KMS-11 (cell line): ENCODE measurements around the gene HHLA2.

Experiments used
- H2AFZ ChIP-seq: fragments of 200-600 bp; sonication (generic); 2 replicates; pipeline ENCODE4 v1.6.1; 2016; ENCODE audit warnings: antibody characterized with exemption, mixed run types, low read depth
- H3K27ac ChIP-seq: fragments of 200-600 bp; sonication (generic); 2 replicates; pipeline ENCODE4 v1.6.1; 2016; ENCODE audit warnings: mild to moderate bottlenecking, mixed run types
- H3K27me3 ChIP-seq: fragments of 200-600 bp; sonication (generic); 2 replicates; pipeline ENCODE4 v1.6.1; 2017; ENCODE audit warnings: mild to moderate bottlenecking, low read depth, mixed run types, moderate library complexity; ENCODE audit not compliant: insufficient read depth
- H3K36me3 ChIP-seq: fragments of 200-600 bp; sonication (generic); 2 replicates; pipeline ENCODE4 v1.6.1; 2017; ENCODE audit warnings: mild to moderate bottlenecking, mixed run types; ENCODE audit not compliant: insufficient read depth
- H3K4me1 ChIP-seq: fragments of 200-600 bp; sonication (generic); 2 replicates; pipeline ENCODE4 v1.6.1; 2016; ENCODE audit warnings: mild to moderate bottlenecking, low read depth, mixed run types; ENCODE audit not compliant: poor library complexity, severe bottlenecking
- H3K4me2 ChIP-seq: fragments of 200-600 bp; sonication (generic); 2 replicates; pipeline ENCODE4 v1.7.0; 2016; ENCODE audit warnings: mild to moderate bottlenecking, mixed run types
- H3K4me3 ChIP-seq: fragments of 200-600 bp; sonication (generic); IDR thresholded peaks from 2 replicates; pipeline ENCODE4 v1.6.1; 2017; ENCODE audit warnings: low read depth, low read length, mixed read lengths; ENCODE audit not compliant: insufficient read depth
- H3K79me2 ChIP-seq: fragments of 200-600 bp; sonication (generic); 2 replicates; pipeline ENCODE4 v1.6.1; 2016; ENCODE audit warnings: low read depth, mixed run types; ENCODE audit not compliant: insufficient read depth
- H3K9ac ChIP-seq: fragments of 200-600 bp; sonication (generic); 2 replicates; pipeline ENCODE4 v1.6.1; 2016; ENCODE audit warnings: mild to moderate bottlenecking, mixed run types
- H4K20me1 ChIP-seq: fragments of 200-600 bp; sonication (generic); 2 replicates; pipeline ENCODE4 v1.6.1; 2016; ENCODE audit warnings: mild to moderate bottlenecking, mixed run types; ENCODE audit not compliant: insufficient read depth
- CTCF ChIP-seq: fragments of 200-600 bp; sonication (generic); conservative IDR thresholded peaks from 2 replicates; pipeline ENCODE4 v1.6.1; 2017; ENCODE audit warnings: low read depth, mild to moderate bottlenecking, antibody characterized with exemption, low read length, moderate library complexity, mixed read lengths

Gene HHLA2

GRCh38 chr3:108312656-108313055 is 16.3 kb downstream of the HHLA2 start:
- Histone ChIP-seq H3K79me2 (no peaks in the 10 kb centered on the region), H3K4me2 (no peak overlapping the region), H3K4me1 (no peaks in the 10 kb centered on the region), H3K27me3 (no peaks in the 10 kb centered on the region), H2AFZ (no peak overlapping the region), H4K20me1 (no peaks in the 10 kb centered on the region), H3K9ac (no peak overlapping the region), H3K36me3 (no peaks in the 10 kb centered on the region), H3K4me3 (no peak overlapping the region), H3K27ac (no peak overlapping the region)
- no peak for TF ChIP-seq CTCF

GRCh38 chr3:108315767-108316301 is 19.5 kb downstream of the HHLA2 start:
- Histone ChIP-seq H3K4me3 (no peak overlapping the region), H3K36me3 (no peaks in the 10 kb centered on the region), H2AFZ (no peak overlapping the region), H3K4me1 (no peaks in the 10 kb centered on the region), H3K9ac (no peak overlapping the region), H3K4me2 (no peak overlapping the region), H3K79me2 (no peaks in the 10 kb centered on the region), H4K20me1 (no peaks in the 10 kb centered on the region), H3K27ac (no peak overlapping the region), H3K27me3 (no peaks in the 10 kb centered on the region)
- TF ChIP-seq CTCF = no peak

- Histone ChIP-seq H3K9ac (no peak overlapping the region), H3K4me1 (no peaks in the 10 kb centered on the region), H3K4me2 (no peak overlapping the region), H3K27ac (no peak overlapping the region), H3K79me2 (no peaks in the 10 kb centered on the region), H4K20me1 (no peaks in the 10 kb centered on the region), H3K36me3 (no peaks in the 10 kb centered on the region), H2AFZ (no peak overlapping the region), H3K27me3 (no peaks in the 10 kb centered on the region), H3K4me3 (no peak overlapping the region)
- no peak for TF ChIP-seq CTCF
Observed at GRCh38 chr3:108319428-108320082, 23.2 kb downstream of the HHLA2 start.

GRCh38 chr3:108320746-108321350 is 24.5 kb downstream of the HHLA2 start:
- no peaks in the 10 kb centered on the region for H3K4me1 ChIP-seq
- no peak overlapping the region for H3K27ac ChIP-seq
- no peaks in the 10 kb centered on the region for H3K36me3 ChIP-seq
- H4K20me1 ChIP-seq = no peaks in the 10 kb centered on the region
- H3K9ac ChIP-seq = no peak overlapping the region
- H3K4me3 ChIP-seq = no peak overlapping the region
- H3K27me3 ChIP-seq = no peaks in the 10 kb centered on the region
- no peak overlapping the region for H3K4me2 ChIP-seq
- no peak for TF ChIP-seq CTCF
- no peak overlapping the region for H2AFZ ChIP-seq
- no peaks in the 10 kb centered on the region for H3K79me2 ChIP-seq
